ENCODE results near the gene P2RY14. TPM values are rescaled to one million over a fixed set of nuclear protein-coding genes. Genes with fewer than 3 reads are reported as not detected.

Gene P2RY14
- total RNA-seq, 1 donor from 2014 or later, result not detected

GRCh38 chr3:151226825-151227224, 51.5 kb downstream of the P2RY14 start:
- Mint-ChIP-seq H3K36me3 (peaks cover 7% of the 10 kb centered on the region), H3K4me1 (peaks cover 5% of the 10 kb centered on the region), H3K9me3 (peaks cover 7% of the 10 kb centered on the region), H3K4me3 (no peak overlapping the region), H3K27me3 (ENCODE audit: insufficient read depth, low read depth) (no peaks in the 10 kb centered on the region), H3K27ac (no peak overlapping the region)
- no peak overlapping the region for H2AFZ ChIP-seq (replicated peaks)
- H3F3A ChIP-seq (ENCODE audit: low read depth), result no peaks in the 10 kb centered on the region
- H3K4me2 ChIP-seq, result no peak overlapping the region
- no peaks in the 10 kb centered on the region for H3K36me3 ChIP-seq
- no peaks in the 10 kb centered on the region for H3K4me1 ChIP-seq
- H4K20me1 ChIP-seq (ENCODE audit: low read depth), result no peaks in the 10 kb centered on the region
- no peak for TF ChIP-seq EZH2phosphoT487 (IDR thresholded peaks at IDR 0.05)
- TF ChIP-seq CTCF (IDR thresholded peaks at IDR 0.05), result no peak
- TF ChIP-seq EZH2 (IDR thresholded peaks at IDR 0.05), result no peak
- H3K9me3 ChIP-seq (ENCODE audit: low read depth), result no peaks in the 10 kb centered on the region
- no peak overlapping the region for H3K27ac ChIP-seq
- H3K4me3 ChIP-seq, result no peak overlapping the region
- H3K79me2 ChIP-seq (ENCODE audit: low read depth), result no peaks in the 10 kb centered on the region
- no peak for DNase-seq (ENCODE audit: low spot score)
- H3K9ac ChIP-seq, result no peak overlapping the region
- H3K27me3 ChIP-seq, result no peaks in the 10 kb centered on the region

DNA sequence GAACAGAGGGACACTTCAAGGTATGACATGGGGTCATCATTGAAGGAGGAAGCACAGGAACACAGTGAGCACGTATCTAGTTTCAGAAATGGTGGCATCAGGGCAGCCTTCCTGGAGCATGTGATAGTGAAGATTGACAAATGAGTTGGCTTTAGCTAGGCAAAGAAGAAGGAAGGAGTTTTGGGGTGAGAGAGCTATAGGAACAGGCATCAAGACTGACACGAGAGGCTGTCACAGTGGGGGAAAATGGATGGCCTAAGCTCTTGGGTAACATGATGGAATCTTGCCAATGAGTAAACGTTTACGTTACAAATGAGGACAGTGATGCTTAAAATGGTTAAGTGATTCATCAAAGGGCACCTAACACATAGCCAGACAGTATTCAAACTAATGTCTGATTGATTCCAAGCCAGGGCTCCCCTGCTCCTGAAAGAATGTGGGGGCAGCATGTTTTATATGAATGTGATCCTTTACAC, 52.2 kb downstream of the P2RY14 start:
- H3K36me3 Mint-ChIP-seq, result peaks cover 11% of the 10 kb centered on the region
- no peak overlapping the region for H3K9ac ChIP-seq
- no peaks in the 10 kb centered on the region for H3K27me3 Mint-ChIP-seq (ENCODE audit: insufficient read depth, low read depth)

GRCh38 chr3:151225040-151225975, 53.0 kb downstream of the P2RY14 start:
- peaks cover 18% of the 10 kb centered on the region for H3K36me3 Mint-ChIP-seq
- DNase-seq (ENCODE audit: low spot score), result no peak
- H4K20me1 ChIP-seq (ENCODE audit: low read depth), result no peaks in the 10 kb centered on the region
- H3K27ac Mint-ChIP-seq, result peak overlapping the region; percentile 36
- H3K27me3 ChIP-seq, result no peaks in the 10 kb centered on the region
- no peaks in the 10 kb centered on the region for H3F3A ChIP-seq (ENCODE audit: low read depth)
- no peak overlapping the region for H3K4me2 ChIP-seq
- H3K9me3 Mint-ChIP-seq, result peaks cover 9% of the 10 kb centered on the region
- H2AFZ ChIP-seq (replicated peaks), result no peak overlapping the region
- H3K79me2 ChIP-seq (ENCODE audit: low read depth), result no peaks in the 10 kb centered on the region
- H3K4me3 ChIP-seq, result no peak overlapping the region
- no peaks in the 10 kb centered on the region for H3K36me3 ChIP-seq
- H3K4me3 Mint-ChIP-seq, result no peak overlapping the region
- H3K27ac ChIP-seq, result no peak overlapping the region
- TF ChIP-seq CTCF (IDR thresholded peaks at IDR 0.05) (no peak), EZH2 (IDR thresholded peaks at IDR 0.05) (no peak), EZH2phosphoT487 (IDR thresholded peaks at IDR 0.05) (no peak)
- H3K27me3 Mint-ChIP-seq (ENCODE audit: insufficient read depth, low read depth), result no peaks in the 10 kb centered on the region
- no peak overlapping the region for H3K9ac ChIP-seq
- peaks cover 5% of the 10 kb centered on the region for H3K4me1 Mint-ChIP-seq
- no peaks in the 10 kb centered on the region for H3K4me1 ChIP-seq
- no peaks in the 10 kb centered on the region for H3K9me3 ChIP-seq (ENCODE audit: low read depth)

More for the DNA sequence above, 52.2 kb downstream of the P2RY14 start:
- Mint-ChIP-seq H3K27ac (peak overlapping the region; percentile 36), H3K4me1 (peaks cover 5% of the 10 kb centered on the region), H3K4me3 (no peak overlapping the region), H3K9me3 (peaks cover 9% of the 10 kb centered on the region)
- no peaks in the 10 kb centered on the region for H3F3A ChIP-seq (ENCODE audit: low read depth)
- H3K4me2 ChIP-seq, result no peak overlapping the region
- no peak for DNase-seq (ENCODE audit: low spot score)
- H3K79me2 ChIP-seq (ENCODE audit: low read depth), result no peaks in the 10 kb centered on the region
- H2AFZ ChIP-seq (replicated peaks), result no peak overlapping the region
- H3K27ac ChIP-seq, result no peak overlapping the region
- H3K9me3 ChIP-seq (ENCODE audit: low read depth), result no peaks in the 10 kb centered on the region
- no peaks in the 10 kb centered on the region for H3K36me3 ChIP-seq
- TF ChIP-seq EZH2phosphoT487 (IDR thresholded peaks at IDR 0.05) (no peak), EZH2 (IDR thresholded peaks at IDR 0.05) (no peak), CTCF (IDR thresholded peaks at IDR 0.05) (no peak)
- no peaks in the 10 kb centered on the region for H4K20me1 ChIP-seq (ENCODE audit: low read depth)
- no peak overlapping the region for H3K4me3 ChIP-seq
- H3K27me3 ChIP-seq, result no peaks in the 10 kb centered on the region
- no peaks in the 10 kb centered on the region for H3K4me1 ChIP-seq

Data from neural progenitor cell (in vitro differentiated cells).